SK-N-SH (cell line): ENCODE measurements around the gene SLC46A1. TPM values are rescaled to one million over a fixed set of nuclear protein-coding genes. Genes with fewer than 3 reads are reported as not detected.

Source experiments
- CTCF ChIA-PET: fragments of 300-600, 350-600 bp; formaldehyde crosslinking; extraction: SDS; loops from one replicate; lab custom pipeline; 2021; lab: Yijun Ruan, JAX
- POLR2A ChIA-PET: fragments of 350-600 bp; sonication (Branson Sonifier 250); formaldehyde crosslinking; extraction: SDS; loops from one replicate; lab custom pipeline; 2020; ENCODE audit warnings: antibody characterized with exemption, inconsistent platforms; lab: Yijun Ruan, JAX
- DNase-seq: peaks from one replicate; pipeline ENCODE4 v3.0.0; 2012
- H2AFZ ChIP-seq: fragments of 200-600 bp; sonication (generic); 2 replicates; pipeline ENCODE4 v1.8.1; 2016; ENCODE audit warnings: antibody characterized with exemption, mild to moderate bottlenecking, low read depth
- H3F3A ChIP-seq: fragments of 200-600 bp; sonication (generic); replicated peaks from 2 replicates; pipeline ENCODE3; 2016; ENCODE audit warnings: antibody characterized with exemption, mild to moderate bottlenecking; ENCODE audit not compliant: insufficient read depth
- H3K27ac ChIP-seq, 2 experiments: fragments of 200-500 bp in 1 of 2; fragments of 200-600 bp in 1 of 2; sonication (Bioruptor generic) in 1 of 2; sonication (generic), shearing (Covaris generic) in 1 of 2; 2 replicates each; pipeline versions ENCODE4 v1.5.1 to v1.6.1; 2014 to 2016; ENCODE audit warnings: low read depth in 2 of 2, inconsistent platforms in 1 of 2, low read length in 1 of 2, mild to moderate bottlenecking in 1 of 2, mixed read lengths in 1 of 2
- H3K27me3 ChIP-seq: fragments of 200-600 bp; sonication (generic), shearing (Covaris generic); 2 replicates; pipeline ENCODE4 v1.6.1; 2016; ENCODE audit warnings: mixed run types; ENCODE audit not compliant: insufficient read depth
- H3K36me3 ChIP-seq, 2 experiments: fragments of 200-500 bp in 1 of 2; fragments of 200-600 bp in 1 of 2; sonication (Bioruptor generic) in 1 of 2; sonication (generic) in 1 of 2; replicated peaks in 1 of 2; 2 replicates each; pipeline versions ENCODE3 to v1.5.1; 2014 to 2016; ENCODE audit warnings: low read length in 1 of 2, mild to moderate bottlenecking in 1 of 2; ENCODE audit not compliant: insufficient read depth in 2 of 2, control insufficient read depth in 1 of 2
- H3K4me1 ChIP-seq, 2 experiments: fragments of 200-500 bp in 1 of 2; fragments of 200-600 bp in 1 of 2; sonication (Bioruptor generic) in 1 of 2; sonication (generic), shearing (Covaris generic) in 1 of 2; 2 replicates each; pipeline versions ENCODE4 v1.5.1 to v1.6.1; 2014 to 2016; ENCODE audit warnings: low read depth in 1 of 2, low read length in 1 of 2, mixed run types in 1 of 2; ENCODE audit not compliant: insufficient read depth in 2 of 2, control insufficient read depth in 1 of 2
- H3K4me2 ChIP-seq: fragments of 200-600 bp; sonication (generic), shearing (Covaris generic); 2 replicates; pipeline ENCODE4 v1.6.1; 2017; ENCODE audit warnings: mixed run types
- H3K4me3 ChIP-seq, 2 experiments: fragments of 200-500 bp in 1 of 2; fragments of 200-600 bp in 1 of 2; sonication (Bioruptor generic) in 1 of 2; sonication (generic), shearing (Covaris generic) in 1 of 2; 2 replicates each; pipeline versions ENCODE4 v1.5.1 to v1.8.1; 2014 to 2016; ENCODE audit warnings: low read depth in 2 of 2, inconsistent platforms in 1 of 2, low read length in 1 of 2, mild to moderate bottlenecking in 1 of 2, mixed read lengths in 1 of 2, moderate library complexity in 1 of 2
- H3K79me2 ChIP-seq: fragments of 200-600 bp; sonication (generic); 2 replicates; pipeline ENCODE4 v1.8.1; 2017; ENCODE audit warnings: mild to moderate bottlenecking; ENCODE audit not compliant: insufficient read depth
- H3K9ac ChIP-seq: fragments of 200-600 bp; sonication (generic); 2 replicates; pipeline ENCODE4 v1.6.1; 2017; ENCODE audit warnings: mixed run types
- H3K9me2 ChIP-seq: fragments of 200-600 bp; sonication (generic); 2 replicates; pipeline ENCODE4 v1.6.1; 2017; ENCODE audit warnings: mixed run types
- H3K9me3 ChIP-seq: fragments of 200-600 bp; sonication (generic); 2 replicates; pipeline ENCODE4 v1.6.1; 2017; ENCODE audit warnings: mixed run types, mild to moderate bottlenecking, moderate library complexity
- H4K20me1 ChIP-seq: fragments of 200-600 bp; sonication (generic); 2 replicates; pipeline ENCODE4 v1.6.1; 2017; ENCODE audit warnings: mild to moderate bottlenecking, mixed run types; ENCODE audit not compliant: insufficient read depth
- EP300 ChIP-seq, 2 experiments: IDR thresholded peaks; 2 replicates each; pipeline versions ENCODE4 v1.4.0 to v1.6.1; 2012; ENCODE audit warnings: borderline replicate concordance in 1 of 2, low read depth in 1 of 2, low read length in 1 of 2
- FOSL2 ChIP-seq: IDR thresholded peaks from 2 replicates; pipeline ENCODE4 v1.4.0; 2012; ENCODE audit warnings: low read depth, mild to moderate bottlenecking, moderate library complexity, borderline replicate concordance
- FOXJ3 ChIP-seq: sonication (generic); formaldehyde crosslinking; IDR thresholded peaks from 2 replicates; pipeline ENCODE4 v1.5.1; 2020; ENCODE audit warnings: mild to moderate bottlenecking, missing genetic modification reagents
- GATA2 ChIP-seq: sonication (generic); formaldehyde crosslinking; IDR thresholded peaks from 2 replicates; pipeline ENCODE4 v1.5.0; 2020; ENCODE audit warnings: mild to moderate bottlenecking, missing genetic modification reagents
- JUND ChIP-seq: IDR thresholded peaks from 2 replicates; pipeline ENCODE4 v1.4.0; 2012
- MEF2A ChIP-seq: IDR thresholded peaks from 2 replicates; pipeline ENCODE4 v1.4.0; 2012; ENCODE audit warnings: low read depth, borderline replicate concordance
- NFIC ChIP-seq: IDR thresholded peaks from 2 replicates; pipeline ENCODE4 v1.4.0; 2012; ENCODE audit warnings: borderline replicate concordance
- NRF1 ChIP-seq: IDR thresholded peaks from 2 replicates; pipeline ENCODE4 v1.6.1; 2012; ENCODE audit warnings: low read depth, mild to moderate bottlenecking, low read length
- PBX3 ChIP-seq: IDR thresholded peaks from 2 replicates; pipeline ENCODE4; 2012
- POLR2AphosphoS5 ChIP-seq: IDR thresholded peaks from 2 replicates; pipeline ENCODE4 v1.6.1; 2012; ENCODE audit warnings: low read depth, low read length
- RAD21 ChIP-seq: IDR thresholded peaks from 2 replicates; pipeline ENCODE4 v1.6.1; 2012; ENCODE audit warnings: mild to moderate bottlenecking, low read length
- RXRA ChIP-seq: IDR thresholded peaks from 2 replicates; pipeline ENCODE4 v1.4.0; 2012; ENCODE audit warnings: low read depth, mild to moderate bottlenecking, borderline replicate concordance
- SMC3 ChIP-seq: IDR thresholded peaks from 2 replicates; pipeline ENCODE4 v1.6.1; 2012; ENCODE audit warnings: low read depth, low read length, improper control_type of control experiment
- TAF1 ChIP-seq: IDR thresholded peaks from 2 replicates; pipeline ENCODE4 v1.6.1; 2012; ENCODE audit warnings: low read depth, mild to moderate bottlenecking, low read length, moderate library complexity, borderline replicate concordance
- TCF12 ChIP-seq: IDR thresholded peaks from 2 replicates; pipeline ENCODE4 v1.4.0; 2012
- TEAD4 ChIP-seq: IDR thresholded peaks from 2 replicates; pipeline ENCODE4 v1.4.0; 2012; ENCODE audit warnings: mild to moderate bottlenecking, borderline replicate concordance; ENCODE audit not compliant: insufficient read depth
- USF1 ChIP-seq: IDR thresholded peaks from 2 replicates; pipeline ENCODE4 v1.4.0; 2012; ENCODE audit warnings: low read depth, borderline replicate concordance
- YY1 ChIP-seq: IDR thresholded peaks from 2 replicates; pipeline ENCODE4 v1.4.0; 2012; ENCODE audit warnings: low read depth, mild to moderate bottlenecking
- WGBS: methylation state at CpG from one replicate; pipeline ENCODE4 v1.1.6; 2017; ENCODE audit warnings: low lambda C conversion rate; 5-methylcytosine and 5-hydroxymethylcytosine counted together
- polyA plus RNA-seq, 3 experiments: library from polyadenylated mRNA; depleted of rRNA; stranded (reverse); fragments of >200 nt; gene quantifications; 2 replicates each; pipeline ENCODE4 v1.2.3, GENCODE V29; 2012
- TF ChIP-seq, protein P1 (sequence below): IDR thresholded peaks from 2 replicates; pipeline ENCODE4 v1.4.0; 2012; ENCODE audit warnings: low read depth, borderline replicate concordance
- TF ChIP-seq, protein P2 (sequence below): fragments of 150-350 bp; IDR thresholded peaks from 2 replicates; pipeline ENCODE4 v1.6.1; 2017; ENCODE audit warnings: antibody characterized with exemption, low read length, low read depth, borderline replicate concordance

The SLC46A1 gene
- polyA plus RNA-seq, 1 of the 3 experiments (the other 2 are of a cell fraction), result 4.3 TPM

- H3K9me3 ChIP-seq, result no peaks in the 10 kb centered on the region
- no peak for TF ChIP-seq FOXJ3 (CRISPR knock-in tag)
- no peak for TF ChIP-seq NFIC
- no peak for TF ChIP-seq YY1
- no peak for TF ChIP-seq NRF1
- peak; percentile 38; the same call in 1 of the 2 replicates for TF ChIP-seq RAD21
- peak; percentile 61 for TF ChIP-seq GATA2 (CRISPR knock-in tag)
- TF ChIP-seq, all 33 proteins: peak for 2
- 36% methylated on average over 8 of the region's 8 CpGs for WGBS
- H3K9me2 ChIP-seq, result no peaks in the 10 kb centered on the region
- H3K9ac ChIP-seq, result peak within 1 kb of the TSS; percentile 41
- H3K4me1 ChIP-seq, result peaks cover 15 to 28% of the 10 kb centered on the region in 2 experiments
- H3K27ac ChIP-seq, result peak within 1 kb of the TSS; percentile 67 to 85
- H3K79me2 ChIP-seq, result peaks cover 26% of the 10 kb centered on the region
- H3K4me2 ChIP-seq, result peak within 1 kb of the TSS; percentile 96
- H3K27me3 ChIP-seq, result no peaks in the 10 kb centered on the region
- DNase-seq, result peak; percentile 78
- peaks cover 18% of the 10 kb centered on the region for H3F3A ChIP-seq
- H4K20me1 ChIP-seq, result peaks cover 25% of the 10 kb centered on the region
- CTCF ChIA-PET, result interaction anchor here (0.9 to 1.8 kb wide), 8 partner anchors 9 to 565 kb away, joined by 3 to 7 read pairs (median 3); partner anchors contain the start of genes IFT20, POLDIP2 and TNFAIP1
- POLR2A ChIA-PET, result interaction anchor here (0.7 to 4.5 kb wide), 4 partner anchors 12 to 35 kb away, joined by 3 to 34 read pairs (median 8); partner anchors contain the start of genes IFT20, POLDIP2 and TNFAIP1
- no peaks in the 10 kb centered on the region for H3K36me3 ChIP-seq
- peak within 1 kb of the TSS; percentile 60 to 84; a peak in 3 of 4 replicates for H3K4me3 ChIP-seq
- 0 out of 2 replicates have a peak within 1 kb of the TSS, but pooled peaks have one; percentile 49 for H2AFZ ChIP-seq
Observed at GRCh38 chr17:28370035-28370743, 35.8 kb downstream of the SLC46A1 start, which contains the start of gene VTN. Gene VTN, minus strand, starts transcription at chr17:28370307. Its CDS starts 104 bp downstream, at chr17:28370203.

DNA sequence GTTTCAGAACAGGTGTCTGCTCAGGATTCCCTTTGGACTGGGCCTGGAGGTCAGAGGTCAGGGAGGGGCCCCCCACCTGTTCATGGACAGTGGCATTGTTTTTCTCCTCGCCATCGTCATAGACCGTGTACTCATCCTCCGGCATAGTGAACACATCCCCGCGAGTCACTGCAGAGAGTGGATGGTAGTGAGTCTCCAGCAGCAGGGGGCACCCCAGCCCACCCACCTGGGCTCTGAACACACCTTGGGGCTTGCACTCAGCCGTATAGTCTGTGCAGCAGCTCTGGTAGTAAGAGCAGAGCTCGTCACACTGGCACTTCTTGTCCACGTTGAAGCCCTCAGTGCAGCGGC lies 36.4 kb downstream of the SLC46A1 start:
- Histone ChIP-seq H2AFZ (no peak overlapping the region), H3K27ac (peak overlapping the region in 1 of 2 experiments; percentile 85; a peak in 2 of 4 replicates), H3K9me3 (no peaks in the 10 kb centered on the region), H3K79me2 (peaks cover 23% of the 10 kb centered on the region), H3K9me2 (no peaks in the 10 kb centered on the region), H3K27me3 (no peaks in the 10 kb centered on the region), H3K9ac (no peak overlapping the region), H3K4me1 (peaks cover 15 to 28% of the 10 kb centered on the region in 2 experiments), H3K4me3 (no peak overlapping the region), H3K4me2 (no peak overlapping the region), H4K20me1 (peaks cover 20% of the 10 kb centered on the region), H3K36me3 (peaks cover 0 to 2% of the 10 kb centered on the region in 2 experiments), H3F3A (peaks cover 18% of the 10 kb centered on the region)
- no peak for TF ChIP-seq TCF12
- TF ChIP-seq POLR2AphosphoS5, result no peak
- TF ChIP-seq NFIC, result no peak
- no peak for TF ChIP-seq SMC3
- no peak for TF ChIP-seq FOXJ3 (CRISPR knock-in tag)
- no peak for TF ChIP-seq TAF1
- no peak for TF ChIP-seq MEF2A
- TF ChIP-seq, protein P1, sequence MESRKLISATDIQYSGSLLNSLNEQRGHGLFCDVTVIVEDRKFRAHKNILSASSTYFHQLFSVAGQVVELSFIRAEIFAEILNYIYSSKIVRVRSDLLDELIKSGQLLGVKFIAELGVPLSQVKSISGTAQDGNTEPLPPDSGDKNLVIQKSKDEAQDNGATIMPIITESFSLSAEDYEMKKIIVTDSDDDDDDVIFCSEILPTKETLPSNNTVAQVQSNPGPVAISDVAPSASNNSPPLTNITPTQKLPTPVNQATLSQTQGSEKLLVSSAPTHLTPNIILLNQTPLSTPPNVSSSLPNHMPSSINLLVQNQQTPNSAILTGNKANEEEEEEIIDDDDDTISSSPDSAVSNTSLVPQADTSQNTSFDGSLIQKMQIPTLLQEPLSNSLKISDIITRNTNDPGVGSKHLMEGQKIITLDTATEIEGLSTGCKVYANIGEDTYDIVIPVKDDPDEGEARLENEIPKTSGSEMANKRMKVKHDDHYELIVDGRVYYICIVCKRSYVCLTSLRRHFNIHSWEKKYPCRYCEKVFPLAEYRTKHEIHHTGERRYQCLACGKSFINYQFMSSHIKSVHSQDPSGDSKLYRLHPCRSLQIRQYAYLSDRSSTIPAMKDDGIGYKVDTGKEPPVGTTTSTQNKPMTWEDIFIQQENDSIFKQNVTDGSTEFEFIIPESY, result no peak
- no peak for TF ChIP-seq PBX3
- TF ChIP-seq, protein P2, sequence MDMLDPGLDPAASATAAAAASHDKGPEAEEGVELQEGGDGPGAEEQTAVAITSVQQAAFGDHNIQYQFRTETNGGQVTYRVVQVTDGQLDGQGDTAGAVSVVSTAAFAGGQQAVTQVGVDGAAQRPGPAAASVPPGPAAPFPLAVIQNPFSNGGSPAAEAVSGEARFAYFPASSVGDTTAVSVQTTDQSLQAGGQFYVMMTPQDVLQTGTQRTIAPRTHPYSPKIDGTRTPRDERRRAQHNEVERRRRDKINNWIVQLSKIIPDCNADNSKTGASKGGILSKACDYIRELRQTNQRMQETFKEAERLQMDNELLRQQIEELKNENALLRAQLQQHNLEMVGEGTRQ, result no peak
- TF ChIP-seq TEAD4, result no peak
- no peak for TF ChIP-seq USF1
- TF ChIP-seq JUND, result no peak
- no peak for TF ChIP-seq EP300 (IDR thresholded peaks at IDR 0.05; ENCODE audit: borderline replicate concordance in 1 of 2, low read depth in 1 of 2, low read length in 1 of 2)
- no peak for TF ChIP-seq RXRA
- no peak for TF ChIP-seq RAD21
- no peak for TF ChIP-seq FOSL2
- no peak for TF ChIP-seq GATA2 (CRISPR knock-in tag)
- POLR2A ChIA-PET, result interaction anchor here (0.8 to 4.5 kb wide), 3 partner anchors 12 to 36 kb away, joined by 4 to 34 read pairs (median 13); partner anchors contain the start of genes IFT20, POLDIP2 and TNFAIP1
- no peak for DNase-seq
- CTCF ChIA-PET, result interaction anchor here (1.0 to 1.8 kb wide), 6 partner anchors 11 to 564 kb away, joined by 3 to 7 read pairs (median 4); partner anchors contain the start of genes IFT20, POLDIP2 and TNFAIP1
- 86% methylated on average over 9 of the region's 10 CpGs for WGBS
